ENCODE measurements around the gene C4orf17.
A peak's percentile ranks its signal among the peaks of the same experiment; 100 is the strongest.
"Not testable (repeated sequence)": the region's sequence is repeated elsewhere in the genome, so short reads cannot be mapped to it uniquely, and the experiment has no call there.

C4orf17 gene

GRCh38 chr4:99510721-99511120 is at the start of gene C4orf17:
C4orf17 (plus strand) TSS chr4:99511021; CDS start chr4:99513082, 2,061 bp downstream.
- no peak for DNase-seq

DNA sequence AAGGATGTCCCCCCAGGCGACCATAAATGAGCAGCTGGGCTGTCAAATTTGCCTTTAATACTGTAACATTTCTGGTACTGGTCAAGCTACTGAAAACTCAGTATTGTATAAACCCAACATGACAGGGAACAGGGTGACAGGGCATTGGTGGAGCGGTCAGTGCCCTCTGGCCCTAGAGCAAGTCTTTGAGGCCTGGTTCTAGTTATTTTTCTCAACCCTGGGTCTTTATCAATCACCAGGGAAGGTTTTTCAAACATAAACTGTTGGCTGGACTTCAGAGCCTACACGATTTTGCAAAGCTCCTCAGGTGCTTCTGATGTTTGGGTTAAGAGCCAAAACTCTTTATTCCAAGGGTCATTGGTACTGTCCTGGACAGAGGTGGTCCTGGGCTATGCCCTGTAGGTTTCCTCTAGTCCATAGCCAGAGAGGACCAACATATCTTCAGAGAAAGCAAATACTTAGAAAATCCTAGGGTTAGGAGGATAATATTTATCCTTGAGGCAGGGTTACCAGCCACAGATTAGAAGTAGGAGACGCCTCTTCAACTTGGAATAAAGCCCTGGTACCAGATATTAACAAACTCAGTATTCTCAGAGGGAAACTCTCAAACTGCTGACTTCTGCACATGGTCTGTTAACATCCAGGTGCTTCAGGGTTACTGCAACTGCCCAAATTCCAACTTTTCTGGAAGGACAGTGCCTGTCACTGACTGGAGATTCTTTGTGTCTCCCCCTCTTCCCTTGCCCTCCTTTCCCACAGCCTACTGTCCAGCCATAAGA is 49.0 kb upstream of the C4orf17 start:
- no peak for DNase-seq

DNA sequence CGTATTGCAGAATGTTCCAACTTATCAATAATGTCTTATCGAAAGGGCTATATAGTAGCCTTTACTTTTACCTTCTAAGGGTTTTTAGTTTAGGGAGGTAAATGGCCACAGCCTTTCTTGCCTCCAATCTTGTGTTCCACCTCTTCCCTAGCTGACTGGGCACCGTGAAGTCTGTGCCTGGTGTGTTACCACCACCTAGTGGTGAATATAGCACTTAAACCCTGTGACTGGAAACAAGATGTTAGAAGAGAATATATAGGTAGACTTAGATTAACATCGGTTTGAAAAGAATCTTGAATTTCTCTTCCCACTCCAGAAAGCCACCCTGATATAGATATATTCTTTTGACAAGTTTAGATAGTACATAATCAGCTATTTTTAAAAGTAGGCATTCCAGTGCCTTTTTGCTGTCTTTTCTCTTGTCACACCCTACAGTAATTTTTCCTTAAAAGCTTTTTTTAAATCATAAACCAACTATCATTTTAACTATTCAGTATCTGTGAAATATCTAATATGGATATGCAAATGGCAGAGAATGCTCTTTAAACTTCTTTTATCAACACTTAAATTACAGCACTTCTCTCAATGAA is 47.9 kb upstream of the C4orf17 start:
- DNase-seq: peak; percentile 24

DNA sequence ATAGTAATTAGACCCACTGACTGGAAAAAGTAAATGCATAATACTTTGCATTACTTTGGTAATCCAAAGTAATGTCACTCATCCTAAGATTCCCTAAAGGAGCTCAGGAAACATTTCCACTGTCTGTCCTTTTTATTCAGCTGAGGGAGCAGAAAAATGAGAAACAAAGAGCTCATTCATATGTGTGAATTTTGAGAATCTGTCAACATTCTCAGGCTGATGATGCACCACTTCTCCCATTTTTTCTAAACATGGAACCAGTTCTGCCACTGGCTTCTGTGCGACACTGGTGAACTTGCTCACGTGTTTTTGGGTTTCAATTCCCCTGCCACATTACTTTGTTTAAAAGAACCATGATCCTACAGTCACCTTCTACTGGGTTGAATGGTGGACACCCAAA is 47.3 kb upstream of the C4orf17 start:
- no peak for DNase-seq

DNA sequence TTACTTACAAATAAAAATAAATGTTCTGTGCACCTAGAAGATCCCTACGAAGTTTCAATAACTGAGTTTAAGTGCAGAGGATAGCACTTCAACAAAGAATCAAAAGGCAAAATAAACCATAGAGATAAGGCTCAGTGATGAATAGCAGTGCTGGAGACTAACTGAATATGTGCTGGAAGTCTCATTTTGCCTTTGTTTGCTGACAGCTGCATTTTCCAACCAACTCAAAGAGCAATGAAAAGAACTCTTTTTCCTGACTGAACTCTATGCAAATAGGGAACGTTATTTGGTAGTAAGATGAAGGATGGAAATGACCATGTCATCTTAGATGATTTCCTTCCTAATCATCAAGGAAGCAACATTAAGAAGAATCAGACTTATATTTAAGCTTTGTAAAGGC is 42.9 kb upstream of the C4orf17 start:
- DNase-seq: no peak

- DNase-seq: no peak
Observed at GRCh38 chr4:99468889-99469288, 41.9 kb upstream of the C4orf17 start.

DNA sequence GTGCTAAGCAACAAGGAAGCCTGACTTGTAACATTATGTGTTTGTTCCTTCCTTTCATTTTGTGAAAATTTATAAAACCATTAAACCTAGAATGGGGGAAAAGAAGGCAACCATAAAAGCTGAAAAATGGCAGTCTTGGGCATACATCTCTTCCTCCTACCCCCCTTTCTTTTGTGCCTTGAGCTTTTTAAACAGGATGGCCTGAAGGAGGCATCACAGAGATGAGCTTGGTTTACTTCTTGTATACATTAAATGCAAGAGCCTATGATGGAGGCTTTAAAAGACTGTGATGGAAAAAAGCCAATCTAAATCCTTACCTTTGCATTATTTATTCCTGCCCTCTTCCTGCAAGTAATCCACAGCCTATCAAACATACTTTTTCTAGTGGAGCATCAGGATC is 39.5 kb upstream of the C4orf17 start:
- no peak for DNase-seq

- DNase-seq: no peak
Observed at GRCh38 chr4:99471896-99472295, 38.9 kb upstream of the C4orf17 start.

GRCh38 chr4:99473131-99473530 is 37.7 kb upstream of the C4orf17 start:
- DNase-seq: no peak

DNA sequence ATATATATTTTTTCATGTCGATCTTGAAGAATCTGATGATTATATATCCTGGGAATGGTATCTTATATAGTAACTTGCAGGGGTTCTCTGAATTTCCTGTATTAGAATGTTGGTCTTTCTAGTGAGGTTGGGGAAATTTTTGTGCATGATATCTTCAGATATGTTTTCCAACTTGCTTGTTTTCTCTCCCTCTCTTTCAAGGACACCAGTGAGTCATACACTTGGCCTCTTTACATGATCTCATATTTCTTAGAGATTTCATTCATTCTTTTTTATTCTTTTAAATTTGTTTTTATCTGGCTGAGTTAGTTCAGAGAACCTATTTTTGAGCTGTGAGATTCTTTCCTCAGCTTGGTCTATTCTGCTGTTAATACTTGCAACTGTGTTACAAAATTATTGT is 27.2 kb upstream of the C4orf17 start:
- no peak for DNase-seq

DNA sequence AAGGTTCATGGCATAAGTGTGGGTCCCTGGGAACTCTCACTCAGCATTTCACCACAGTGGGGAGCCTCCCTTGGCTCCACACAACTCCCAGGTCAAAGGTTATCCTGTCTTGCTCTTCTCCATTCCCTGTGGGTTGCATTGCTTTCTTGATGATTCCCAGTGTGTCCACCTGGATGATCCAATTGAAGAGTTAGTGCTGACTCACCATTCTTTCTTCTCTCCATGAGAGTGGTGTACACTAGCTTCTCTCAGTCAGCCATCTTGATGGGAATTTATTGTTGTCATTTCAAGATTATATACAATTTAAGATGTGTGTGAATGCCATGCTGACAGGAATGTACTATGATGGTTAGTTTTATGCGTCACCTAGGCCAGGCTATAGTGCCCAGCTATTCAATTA is 25.6 kb upstream of the C4orf17 start:
- no peak for DNase-seq

- DNase-seq: not testable (repeated sequence)
Observed at GRCh38 chr4:99486648-99487047, 24.2 kb upstream of the C4orf17 start.

GRCh38 chr4:99490286-99490685 is 20.5 kb upstream of the C4orf17 start:
- no peak for DNase-seq

DNA sequence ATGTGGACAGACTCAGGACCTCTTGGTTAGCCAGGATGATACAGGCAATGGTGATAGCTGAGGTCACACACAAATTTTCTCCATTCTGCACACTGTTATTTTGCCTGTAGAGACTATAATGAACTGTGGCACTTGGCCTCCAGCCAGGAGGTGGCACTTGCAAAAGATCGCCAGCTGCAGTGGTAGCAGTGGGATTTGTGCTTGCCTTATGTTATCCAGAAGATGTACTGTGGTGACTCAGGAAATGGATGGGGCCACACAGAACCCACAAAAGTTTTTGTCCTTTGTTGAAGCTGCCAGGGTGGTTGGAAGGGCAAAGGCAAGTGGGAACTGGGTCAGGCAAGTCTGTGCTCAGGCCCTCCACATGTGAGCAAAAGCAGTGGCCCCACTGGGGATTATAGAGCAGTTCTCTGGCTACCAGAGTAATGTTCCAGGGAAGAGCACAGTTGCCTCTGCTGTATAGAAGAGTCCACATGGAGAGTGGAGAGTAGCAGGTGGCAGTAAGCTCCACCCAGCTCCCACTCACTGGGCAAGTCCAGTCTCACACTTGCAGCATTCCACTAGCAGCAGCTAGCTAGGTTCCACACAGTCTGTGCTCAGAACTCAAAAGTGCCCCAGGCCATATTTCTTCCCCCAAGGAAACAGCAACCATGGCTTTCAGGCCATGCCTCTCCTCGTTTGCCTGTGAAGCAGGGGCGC is 5.9 kb upstream of the C4orf17 start:
- no peak for DNase-seq

DNA sequence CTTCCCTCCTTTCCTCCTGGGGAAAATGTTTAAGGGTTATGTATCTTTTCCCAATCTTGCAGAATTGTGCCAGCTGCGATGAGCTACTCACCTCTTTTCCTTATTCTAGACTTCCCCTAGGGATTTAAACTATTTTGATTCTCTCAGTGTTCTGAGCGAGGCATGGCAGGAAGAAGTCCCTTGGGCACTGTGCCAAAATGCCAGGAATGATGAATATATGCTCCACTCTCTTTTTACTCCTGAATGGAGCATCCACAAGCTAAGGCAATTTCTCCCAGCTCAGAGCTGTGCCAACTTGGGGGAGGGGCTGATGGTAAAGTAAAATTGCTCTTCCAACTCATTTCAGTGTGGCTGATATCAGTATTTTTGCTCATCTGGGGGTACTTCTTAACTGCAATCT is 4.0 kb upstream of the C4orf17 start:
- no peak for DNase-seq

DNA sequence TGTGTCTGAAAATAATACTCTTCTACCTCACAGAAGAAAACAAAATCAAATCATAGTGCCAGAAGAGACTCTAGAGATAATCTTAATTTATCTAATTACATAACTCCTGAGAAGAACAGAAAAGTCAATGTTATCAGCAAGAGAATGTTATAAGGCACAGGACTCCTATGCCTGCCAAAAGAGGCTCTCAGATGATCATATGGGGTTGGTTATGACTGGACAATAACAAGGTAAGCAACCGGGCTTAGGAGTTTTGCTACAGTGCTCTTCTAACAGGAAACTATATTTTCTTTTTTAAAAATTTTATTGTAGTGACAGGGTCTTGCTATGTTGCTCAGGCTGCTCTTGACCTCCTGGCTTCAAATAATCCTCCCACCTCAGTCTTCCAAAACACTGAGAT is 3.5 kb upstream of the C4orf17 start:
- DNase-seq: no peak

GRCh38 chr4:99507762-99508161 is 3.1 kb upstream of the C4orf17 start:
- DNase-seq: no peak

DNA sequence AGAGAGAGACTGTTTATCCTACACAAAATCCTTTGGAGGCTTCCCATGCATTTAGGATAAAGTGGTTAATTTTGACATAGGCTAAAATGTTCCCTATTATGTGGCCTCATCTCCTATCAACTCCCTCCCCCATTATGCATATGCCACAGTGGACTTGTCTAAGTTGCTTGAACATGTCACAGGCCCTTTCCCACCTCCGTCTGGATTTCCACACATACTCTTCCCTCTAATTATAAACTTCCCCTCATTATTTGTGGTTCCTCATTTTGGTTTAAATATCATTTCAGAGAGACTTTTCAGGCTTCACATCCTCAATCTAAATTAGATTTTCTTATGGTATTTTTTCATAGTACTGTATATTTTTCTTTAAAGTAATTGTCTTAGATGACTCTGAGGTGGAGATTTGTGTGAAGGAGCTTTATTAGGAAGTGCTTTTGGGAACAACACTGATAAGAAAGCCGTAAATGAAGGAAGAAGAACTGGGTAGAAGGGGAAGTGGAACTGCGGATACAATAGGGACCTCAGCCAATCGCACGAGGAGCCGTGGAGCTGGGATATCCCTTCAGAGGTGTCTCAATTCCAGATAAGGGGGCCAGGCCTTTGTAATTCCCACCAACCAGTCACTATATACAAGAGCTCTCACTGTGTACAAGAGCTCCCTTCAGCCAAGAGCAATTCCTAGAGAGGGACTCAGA is 7.9 kb downstream of the C4orf17 start:
- DNase-seq: no peak

DNA sequence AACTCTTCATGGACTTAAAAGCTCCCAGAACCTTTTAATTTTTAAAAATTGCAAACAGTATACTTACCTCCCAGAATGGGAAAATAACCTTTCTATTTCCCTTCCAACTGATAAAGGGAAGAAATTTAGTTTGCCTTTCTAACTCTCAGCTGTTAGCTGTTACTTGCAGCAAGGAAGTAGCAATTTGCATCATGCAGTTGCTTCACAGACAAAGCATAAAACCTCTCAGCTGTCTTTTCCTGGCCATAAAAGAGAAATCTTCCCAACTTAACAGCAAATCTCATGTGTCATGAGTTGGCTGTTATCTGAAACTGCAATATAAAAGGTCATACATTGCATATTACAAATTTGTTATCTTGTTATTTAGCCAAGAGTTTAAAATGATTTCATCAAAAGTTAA is 18.4 kb downstream of the C4orf17 start:
- no peak for DNase-seq

DNA sequence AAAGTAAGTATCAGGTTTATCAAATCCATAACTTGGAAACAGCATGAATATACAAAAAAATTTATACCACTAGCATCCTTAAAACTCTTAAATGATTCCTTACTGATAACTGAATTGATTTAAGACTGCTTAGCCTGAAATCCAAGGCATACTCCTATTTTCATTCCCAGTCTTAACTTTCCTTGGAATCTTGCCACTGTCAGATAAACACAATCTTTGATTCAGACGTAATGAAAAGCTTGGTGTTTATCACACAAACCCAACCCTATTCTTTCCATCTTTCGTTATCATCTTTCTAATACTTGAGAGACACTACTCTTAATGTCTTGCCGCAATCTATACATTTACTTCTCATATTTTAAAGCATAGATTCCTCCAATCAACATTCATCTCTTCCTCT is 19.1 kb downstream of the C4orf17 start:
- no peak for DNase-seq

- not testable (repeated sequence) for DNase-seq
Observed at GRCh38 chr4:99534699-99535098, 23.9 kb downstream of the C4orf17 start.

DNA sequence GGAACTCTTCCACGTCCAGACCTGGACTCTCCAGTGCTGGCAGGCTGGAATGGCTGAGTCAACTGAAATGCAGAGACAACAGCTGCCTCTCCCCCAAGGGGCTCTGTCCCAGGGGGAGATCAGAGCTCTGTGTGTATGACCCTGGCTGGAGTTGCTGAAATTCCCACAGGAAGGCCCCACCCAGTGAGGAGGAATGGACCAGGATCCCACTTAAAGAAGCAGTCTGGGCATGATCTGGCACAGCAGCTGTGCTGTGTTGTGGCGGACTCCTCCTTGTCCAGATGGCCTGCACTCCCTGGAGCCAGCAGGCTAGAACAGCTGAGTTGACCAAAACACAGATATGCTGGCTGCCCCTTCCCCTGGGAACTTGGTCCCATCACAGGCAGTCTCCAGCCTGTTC is 25.4 kb downstream of the C4orf17 start:
- no peak for DNase-seq

GRCh38 chr4:99536848-99537247 is 26.0 kb downstream of the C4orf17 start:
- no peak for DNase-seq

- DNase-seq: no peak
Observed at GRCh38 chr4:99537674-99538073, 26.9 kb downstream of the C4orf17 start.
